Right ventricle myocardium inferior (tissue), 1 donor: ENCODE results near the gene TMEM130. TPM values are rescaled to one million over a fixed set of nuclear protein-coding genes. Genes with fewer than 3 reads are reported as not detected.

Source experiments
- ATAC-seq: fragments of 200-7000 bp; cut with Tn5 transposase; one replicate; pipeline ENCODE4 v1.9.1; 2020; ENCODE audit warnings: mild to moderate bottlenecking, moderate library complexity
- DNase-seq: peaks from one replicate; pipeline ENCODE4 v3.0.0; 2021; ENCODE audit errors: missing footprints
- intact Hi-C: fragments of 100-400 bp; cut with DNase I; formaldehyde crosslinking; loops from one replicate; pipeline ENCODE4 v1.11.0; 2022
- total RNA-seq: library from RNA; stranded (reverse); fragmentation: NEBNext Ultra II Directional; extraction: Animal tissue kit (Norgen Biotek cat#: 25700); gene quantifications from one replicate; pipeline ENCODE4 v1.2.1, GENCODE V29; 2021
- donor health status: DM: no; HTN: yes; CAD: no; lungs with severe emphysema.

Gene TMEM130
- total RNA-seq, 1 donor from 2014 or later: not detected

DNA sequence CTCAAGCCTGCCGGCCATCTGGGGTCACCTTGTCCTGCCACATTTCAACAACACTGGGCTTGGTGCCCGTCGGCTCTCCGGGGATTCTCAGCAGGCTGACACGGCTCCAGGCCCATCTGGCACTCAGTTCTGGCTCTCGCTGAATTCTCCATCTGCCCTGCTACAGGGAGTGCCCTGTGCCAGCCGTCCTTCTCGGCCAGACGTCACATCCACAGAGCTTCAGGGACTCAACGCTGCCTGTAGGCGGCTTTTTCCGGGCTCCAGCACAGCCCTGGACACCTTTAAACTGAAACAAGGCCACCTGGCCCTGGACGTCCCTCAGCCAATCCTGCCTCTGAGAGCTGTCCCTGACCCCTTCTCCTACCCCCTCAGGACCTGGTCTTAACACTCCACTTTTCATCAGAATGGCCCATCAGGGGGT, 43.0 kb downstream of the TMEM130 start:
- intact Hi-C loops: loop anchor here (2.0 to 5.0 kb wide), 2 partner anchors 50 to 545 kb away; partner anchors contain the start of gene BRI3
- DNase-seq (peak; percentile 86), ATAC-seq (peak; percentile 96)

DNA sequence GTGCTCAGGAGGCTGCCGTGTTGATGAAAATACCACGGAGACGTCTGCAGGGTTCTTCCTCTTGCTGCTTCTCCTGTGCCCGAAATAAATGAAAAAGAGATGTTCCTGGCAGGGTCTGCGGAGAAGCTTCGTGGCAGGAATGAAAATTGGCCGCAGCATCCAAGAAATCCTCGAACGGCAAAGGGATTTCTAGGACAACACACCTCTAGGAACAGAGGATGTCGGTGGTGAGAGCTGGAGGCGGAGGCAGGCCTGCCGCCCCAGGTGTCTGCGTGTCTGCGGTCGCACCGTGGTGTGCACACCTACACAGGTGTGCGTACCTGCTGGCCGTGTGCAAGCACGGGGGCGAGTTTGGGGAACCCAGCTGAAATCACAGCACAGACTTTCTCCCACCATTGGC, 43.4 kb downstream of the TMEM130 start:
- DNase-seq (no peak), ATAC-seq (peak; percentile 20)
- intact Hi-C loops: loop anchor here (2.0 to 5.0 kb wide), 2 partner anchors 50 to 544 kb away; partner anchors contain the start of gene BRI3

DNA sequence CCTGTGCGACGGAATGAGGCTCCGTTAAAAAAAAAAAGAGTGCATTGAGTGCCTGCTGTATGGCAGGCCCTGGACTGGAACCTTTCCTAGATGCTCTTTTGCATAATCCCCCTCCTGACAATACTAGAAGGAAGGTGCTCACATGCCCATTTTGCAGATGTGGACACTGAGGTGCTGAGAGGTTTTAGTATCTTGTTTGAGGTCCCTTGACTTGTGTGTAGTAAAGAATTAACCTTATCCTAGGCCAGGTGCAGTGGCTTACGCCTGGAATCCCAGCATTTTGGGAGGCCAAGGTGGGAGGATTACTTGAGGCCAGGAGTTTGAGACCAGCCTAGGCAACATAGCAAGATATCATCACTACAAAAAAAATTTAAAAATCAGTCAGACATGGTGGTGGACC, 46.6 kb downstream of the TMEM130 start:
- no peak for DNase-seq
- no peak for ATAC-seq
- intact Hi-C loops: no loop called here

DNA sequence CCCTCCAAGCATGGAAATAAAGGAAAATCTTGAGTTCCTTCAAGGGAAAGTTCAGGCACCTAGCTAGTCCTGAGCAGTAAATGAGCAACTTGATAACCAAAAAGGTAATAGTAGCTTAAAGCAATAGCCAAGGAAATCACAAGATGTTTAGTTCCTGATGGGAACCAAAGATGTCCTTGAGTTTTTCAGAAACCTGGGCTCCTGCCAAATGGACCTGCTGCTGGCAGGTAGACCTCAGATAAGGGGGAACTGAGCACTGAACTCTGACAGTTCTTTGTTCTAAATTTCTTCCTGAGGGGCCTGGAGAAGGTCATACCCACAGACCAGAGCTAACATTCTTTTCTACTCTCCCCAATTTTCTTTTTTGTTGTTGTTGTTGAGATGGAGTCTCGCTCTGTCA, 48.5 kb downstream of the TMEM130 start:
- intact Hi-C loops: no loop called here
- ATAC-seq (no peak), DNase-seq (no peak)

DNA sequence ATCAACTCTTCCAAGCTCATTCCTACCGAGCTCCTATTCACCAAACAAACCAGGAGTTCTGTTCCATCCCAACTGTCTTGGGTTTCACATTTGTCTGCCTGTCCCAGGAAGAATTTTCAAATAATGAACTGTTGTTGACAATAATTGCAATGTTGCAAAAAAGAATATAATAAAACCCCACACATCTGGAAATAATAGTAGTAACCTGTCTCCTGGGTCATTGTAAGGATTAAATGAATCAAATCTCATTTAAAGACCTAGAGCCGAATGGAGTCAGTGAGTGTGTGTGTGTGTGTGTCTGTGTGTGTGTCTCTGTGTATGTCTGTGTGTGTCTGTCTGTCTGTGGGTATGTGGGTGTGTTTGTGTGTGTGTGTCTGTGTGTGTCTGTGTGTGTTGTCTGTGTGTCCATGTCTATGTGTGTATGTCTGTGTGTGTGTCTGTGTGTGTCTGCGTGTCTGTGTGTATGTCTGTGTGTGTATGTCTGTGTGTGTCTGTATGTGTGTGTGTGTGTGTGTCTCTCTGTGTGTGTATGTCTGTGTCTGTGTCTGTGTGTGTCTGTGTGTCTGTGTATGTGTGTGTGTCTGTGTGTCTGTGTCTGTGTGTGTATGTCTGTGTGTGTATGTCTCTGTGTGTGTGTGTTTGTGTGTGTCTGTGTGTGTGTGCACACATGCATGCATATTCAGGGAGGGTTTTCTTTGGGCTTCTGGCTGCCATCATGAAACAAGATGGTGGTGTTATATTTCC, 52.7 kb downstream of the TMEM130 start:
- DNase-seq (no peak), ATAC-seq (no peak)
- intact Hi-C loops: loop anchor here (1.0 kb wide), 1 partner anchor 14 kb away; no protein-coding TSS in a partner anchor

GRCh38 chr7:98816241-98816640, 53.6 kb downstream of the TMEM130 start:
- DNase-seq: no peak
- intact Hi-C loops: loop anchor here (1.0 kb wide), 1 partner anchor 15 kb away; no protein-coding TSS in a partner anchor
- peak; percentile 95 for ATAC-seq

- ATAC-seq (no peak), DNase-seq (no peak)
- intact Hi-C loops: no loop called here
Measured at GRCh38 chr7:98815313-98815712, 54.5 kb downstream of the TMEM130 start.

DNA sequence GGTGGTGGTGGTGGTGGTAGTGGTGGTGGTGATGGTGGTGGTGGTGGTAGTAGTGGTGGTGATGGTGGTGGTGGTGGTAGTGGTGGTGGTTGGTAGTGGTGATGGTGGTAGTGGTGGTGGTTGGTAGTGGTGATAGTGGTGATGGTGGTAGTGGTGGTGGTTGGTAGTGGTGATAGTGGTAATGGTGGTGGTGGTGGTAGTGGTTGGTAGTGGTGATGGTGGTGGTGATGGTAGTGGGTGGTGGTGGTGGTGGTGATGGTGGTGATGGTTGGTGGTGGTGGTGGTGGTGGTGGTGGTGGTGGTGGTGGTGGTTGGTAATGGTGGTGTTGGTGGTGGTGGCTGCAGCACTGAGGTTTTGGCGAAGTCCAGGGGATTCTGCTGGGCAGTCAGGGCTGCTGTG, 58.5 kb downstream of the TMEM130 start:
- no peak for ATAC-seq

GRCh38 chr7:98810153-98810802, 59.5 kb downstream of the TMEM130 start:
- no peak for DNase-seq
- no peak for ATAC-seq
- intact Hi-C loops: no loop called here

More for the DNA sequence above, 58.5 kb downstream of the TMEM130 start:
- intact Hi-C loops: no loop called here
- no peak for DNase-seq

GRCh38 chr7:98808751-98809460, 60.9 kb downstream of the TMEM130 start:
- DNase-seq: no peak
- intact Hi-C loops: no loop called here
- no peak for ATAC-seq

- DNase-seq (no peak), ATAC-seq (no peak)
- intact Hi-C loops: no loop called here
Measured at GRCh38 chr7:98807068-98808048, 62.5 kb downstream of the TMEM130 start.

DNA sequence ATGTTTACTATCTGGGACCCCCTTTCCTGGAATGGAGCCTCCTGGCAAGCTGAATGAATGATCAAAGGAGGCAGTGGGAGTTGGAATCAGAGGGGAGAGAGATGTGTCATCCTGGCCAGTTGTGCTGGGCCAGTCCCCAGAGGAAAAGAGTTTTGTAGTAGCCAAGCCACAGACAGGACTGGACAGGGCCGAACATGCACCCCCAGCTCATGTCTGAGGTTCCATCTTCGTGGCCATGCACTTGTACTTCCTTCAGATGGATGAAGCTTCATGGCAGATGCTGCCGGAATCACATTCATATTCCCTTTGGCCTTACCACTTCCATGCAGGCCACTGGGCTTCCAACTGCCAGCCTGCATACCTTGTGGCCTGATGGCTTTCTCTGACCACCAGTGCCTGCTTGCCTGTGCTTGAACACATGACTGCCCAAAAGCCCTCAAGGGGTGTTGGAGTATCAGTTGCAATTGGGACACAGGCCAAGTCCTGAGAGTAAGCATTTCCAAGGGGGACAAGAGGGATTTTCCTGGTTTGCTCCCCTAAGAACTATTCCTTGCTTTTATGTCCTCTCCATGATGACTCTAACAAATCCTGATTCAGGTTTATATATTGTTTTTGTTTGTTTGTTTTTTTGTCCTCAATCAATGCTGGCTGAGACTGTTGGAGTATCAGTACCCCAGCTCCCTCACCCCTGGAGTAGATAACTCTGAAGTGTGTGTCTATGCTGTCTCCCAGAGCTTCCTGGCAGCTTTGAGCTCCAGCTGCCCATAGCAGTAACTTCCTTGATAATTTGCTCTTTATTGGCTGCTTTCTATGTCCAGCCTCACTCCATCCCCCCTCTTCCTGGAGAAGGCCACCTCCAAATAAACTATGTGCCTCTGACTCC, 63.6 kb downstream of the TMEM130 start:
- intact Hi-C loops: no loop called here
- DNase-seq (no peak), ATAC-seq (no peak)

DNA sequence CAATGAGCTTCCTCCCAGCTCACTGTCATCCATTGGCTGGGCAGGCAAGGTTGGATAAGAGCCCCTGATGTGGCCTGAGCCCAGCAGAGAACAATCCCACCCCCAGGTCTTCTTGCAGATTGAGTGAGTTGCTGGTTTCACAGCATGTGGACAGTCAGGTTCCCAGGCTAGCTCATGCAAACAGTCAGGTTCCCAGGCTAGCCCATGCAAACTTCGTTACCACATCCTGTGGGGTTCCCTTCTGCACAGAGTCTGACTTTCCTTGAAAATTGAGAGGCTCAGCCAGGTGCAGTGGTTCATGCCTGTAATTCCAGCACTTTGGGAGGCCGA, 67.1 kb downstream of the TMEM130 start:
- ATAC-seq: no peak
- intact Hi-C loops: no loop called here
- no peak for DNase-seq

DNA sequence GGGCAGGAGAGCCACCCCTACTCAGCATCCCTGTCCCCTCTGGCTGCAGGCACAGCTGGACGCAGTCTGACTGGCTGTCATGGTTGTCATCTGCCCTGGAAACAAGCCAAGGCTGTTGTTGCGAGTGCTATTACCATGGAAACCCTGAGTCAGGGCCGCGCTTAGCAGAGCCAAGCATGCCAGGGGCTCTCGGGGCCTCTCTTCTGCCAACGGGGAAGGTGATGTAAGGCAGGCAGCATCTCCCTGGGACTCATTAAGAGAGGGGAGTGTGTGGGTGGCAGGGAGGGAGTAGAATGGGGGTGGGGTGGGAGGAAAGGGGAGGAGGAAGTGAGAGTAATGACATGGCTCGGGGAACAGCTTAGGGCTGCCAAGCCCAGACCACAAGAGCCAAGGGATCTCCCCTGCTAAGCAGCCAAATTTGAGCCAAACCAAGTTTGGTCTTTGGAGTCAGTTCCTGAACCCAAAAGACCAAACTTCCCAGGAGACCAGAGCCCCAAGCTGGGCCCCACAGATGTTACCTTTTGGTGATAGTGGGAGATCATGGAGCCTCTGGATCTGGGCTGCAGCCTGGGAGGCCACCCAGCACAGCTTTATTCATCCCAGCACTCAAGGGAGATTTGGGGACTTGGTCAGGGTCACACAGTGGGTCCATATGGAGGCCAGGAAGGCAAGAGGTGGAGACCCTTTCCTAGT, 67.6 kb downstream of the TMEM130 start:
- DNase-seq (no peak), ATAC-seq (peak; percentile 63)

DNA sequence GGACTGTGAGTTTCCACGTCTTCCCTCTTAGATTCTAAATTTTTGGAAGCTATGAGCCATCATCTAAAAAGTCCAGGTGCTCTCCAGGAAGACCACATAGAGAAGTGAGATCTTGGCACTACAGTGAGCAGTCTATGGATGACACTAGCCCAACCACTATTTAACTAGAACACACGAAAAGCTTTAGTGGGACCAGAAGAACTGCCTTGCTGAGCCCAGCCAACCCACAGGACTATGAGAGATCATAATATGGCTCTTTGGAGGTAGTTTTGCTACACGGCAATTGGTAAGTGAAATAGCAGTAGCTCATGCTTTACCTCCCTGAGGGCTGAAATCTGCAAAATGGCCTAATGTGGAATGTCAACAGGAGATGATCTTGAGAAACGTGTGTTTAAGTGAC, 68.8 kb downstream of the TMEM130 start:
- ATAC-seq (no peak), DNase-seq (no peak)
- intact Hi-C loops: no loop called here

More for the DNA sequence above, 67.6 kb downstream of the TMEM130 start:
- intact Hi-C loops: no loop called here

GRCh38 chr7:98797150-98797549, 72.7 kb downstream of the TMEM130 start:
- no peak for DNase-seq
- ATAC-seq: no peak
- intact Hi-C loops: no loop called here
